K562 (cell line): Measurements from ENCODE around the gene LATS1.

Source experiments
- CEBPB ChIP-seq: fragments of 450-650 bp; IDR thresholded peaks from 2 replicates; pipeline ENCODE4 v1.6.1; 2016; ENCODE audit warnings: missing genetic modification characterization, missing compliant biosample characterization
- EP300 ChIP-seq: IDR thresholded peaks from 2 replicates; pipeline ENCODE4 v1.6.1; 2012; ENCODE audit warnings: low read length, improper control_type of control experiment
- NCOR1 ChIP-seq: fragments of 450-650 bp; IDR thresholded peaks from 2 replicates; pipeline ENCODE4 v1.6.1; 2016; ENCODE audit warnings: mild to moderate bottlenecking, moderate library complexity
- POLR2AphosphoS5 ChIP-seq: IDR thresholded peaks from 2 replicates; pipeline ENCODE4 v1.6.1; 2011; ENCODE audit warnings: mild to moderate bottlenecking, low read depth, low read length, moderate library complexity; ENCODE audit not compliant: control insufficient read depth, insufficient read depth
- RAD51 ChIP-seq: fragments of 450-650 bp; IDR thresholded peaks from 2 replicates; pipeline ENCODE4 v1.7.1; 2016; ENCODE audit warnings: low read depth, mild to moderate bottlenecking, borderline replicate concordance
- U2AF1 ChIP-seq: fragments of 200-400 bp; formaldehyde crosslinking; optimal IDR thresholded peaks from 2 replicates; pipeline ENCODE3; 2017; ENCODE audit warnings: mild to moderate bottlenecking, low read depth, low read length, moderate library complexity
- ZFP1 ChIP-seq: fragments of 450-650 bp; formaldehyde crosslinking; IDR thresholded peaks from 2 replicates; pipeline ENCODE4 v1.4.0; 2020; ENCODE audit warnings: mild to moderate bottlenecking, mixed read lengths
- ZFX ChIP-seq: sonication (generic); formaldehyde crosslinking; IDR thresholded peaks from 2 replicates; pipeline ENCODE4 v1.8.0; 2022; ENCODE audit warnings: mild to moderate bottlenecking, missing genetic modification reagents, moderate library complexity
- ZNF143 ChIP-seq: sonication (generic); formaldehyde crosslinking; IDR thresholded peaks from 2 replicates; pipeline ENCODE4 v1.9.0; 2022; ENCODE audit warnings: mild to moderate bottlenecking, missing genetic modification reagents
- ZNF311 ChIP-seq: fragments of 250-450 bp; sonication (Bioruptor Pico); IDR thresholded peaks from 2 replicates; pipeline ENCODE4 v1.4.0; 2020; ENCODE audit warnings: mild to moderate bottlenecking, moderate library complexity
- TF ChIP-seq, protein P1 (sequence below), 3 experiments: IDR thresholded peaks in 2 of 3; conservative IDR thresholded peaks in 1 of 3; 2 replicates each; pipeline ENCODE4 v1.5.1; 2011 to 2012; ENCODE audit warnings: low read length in 3 of 3, mild to moderate bottlenecking in 3 of 3, control low read depth in 2 of 3, improper control_type of control experiment in 1 of 3, inconsistent platforms in 1 of 3, low read depth in 1 of 3, mixed read lengths in 1 of 3, moderate library complexity in 1 of 3; ENCODE audit not compliant: insufficient read depth in 2 of 3
- TF ChIP-seq, protein P2 (sequence below), 2 experiments: fragments of 450-650 bp; formaldehyde crosslinking in 1 of 2; IDR thresholded peaks; 2 replicates each; pipeline versions ENCODE4 v1.4.0 to v1.6.1; 2014 to 2020; ENCODE audit warnings: mild to moderate bottlenecking in 2 of 2, borderline replicate concordance in 1 of 2, low read depth in 1 of 2
- TF ChIP-seq, protein P3 (sequence below), 2 experiments: fragments of 200-800 bp in 1 of 2; sonication (Bioruptor generic) in 1 of 2; sonication (generic) in 1 of 2; formaldehyde crosslinking in 1 of 2; IDR thresholded peaks in 1 of 2; conservative IDR thresholded peaks in 1 of 2; 2 replicates each; pipeline versions ENCODE4 v1.5.0 to v1.6.1; 2016 to 2020; ENCODE audit warnings: missing compliant biosample characterization in 1 of 2, missing genetic modification characterization in 1 of 2, missing genetic modification reagents in 1 of 2
- TF ChIP-seq, protein P4 (sequence below), 2 experiments: IDR thresholded peaks; 2 replicates each; pipeline ENCODE4 v1.6.1; 2012; ENCODE audit warnings: improper control_type of control experiment in 2 of 2, low read depth in 2 of 2, low read length in 2 of 2, borderline replicate concordance in 1 of 2

DNA sequence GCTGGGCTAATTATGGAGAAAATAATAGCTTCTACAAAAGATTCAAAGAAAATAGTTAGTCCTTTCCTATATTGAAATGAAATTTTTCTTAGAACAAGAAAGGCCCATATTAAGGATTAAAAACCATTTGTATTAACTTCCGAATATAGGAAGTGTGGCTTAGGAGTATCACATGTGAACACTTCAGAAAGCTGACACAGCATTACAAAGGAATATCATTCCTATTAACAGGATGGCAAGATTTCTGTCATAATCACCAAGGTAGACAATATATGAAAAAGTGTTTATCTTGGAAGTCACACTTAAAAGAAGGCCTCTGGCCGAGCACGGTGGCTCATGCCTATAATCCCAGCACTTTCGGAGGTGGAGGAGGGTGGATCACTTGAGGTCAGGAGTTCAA lies 5.4 kb upstream of the LATS1 start:
- TF ChIP-seq ZFX (CRISPR knock-in tag) = no peak
- TF ChIP-seq, protein P1, sequence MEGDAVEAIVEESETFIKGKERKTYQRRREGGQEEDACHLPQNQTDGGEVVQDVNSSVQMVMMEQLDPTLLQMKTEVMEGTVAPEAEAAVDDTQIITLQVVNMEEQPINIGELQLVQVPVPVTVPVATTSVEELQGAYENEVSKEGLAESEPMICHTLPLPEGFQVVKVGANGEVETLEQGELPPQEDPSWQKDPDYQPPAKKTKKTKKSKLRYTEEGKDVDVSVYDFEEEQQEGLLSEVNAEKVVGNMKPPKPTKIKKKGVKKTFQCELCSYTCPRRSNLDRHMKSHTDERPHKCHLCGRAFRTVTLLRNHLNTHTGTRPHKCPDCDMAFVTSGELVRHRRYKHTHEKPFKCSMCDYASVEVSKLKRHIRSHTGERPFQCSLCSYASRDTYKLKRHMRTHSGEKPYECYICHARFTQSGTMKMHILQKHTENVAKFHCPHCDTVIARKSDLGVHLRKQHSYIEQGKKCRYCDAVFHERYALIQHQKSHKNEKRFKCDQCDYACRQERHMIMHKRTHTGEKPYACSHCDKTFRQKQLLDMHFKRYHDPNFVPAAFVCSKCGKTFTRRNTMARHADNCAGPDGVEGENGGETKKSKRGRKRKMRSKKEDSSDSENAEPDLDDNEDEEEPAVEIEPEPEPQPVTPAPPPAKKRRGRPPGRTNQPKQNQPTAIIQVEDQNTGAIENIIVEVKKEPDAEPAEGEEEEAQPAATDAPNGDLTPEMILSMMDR (IDR thresholded peaks at IDR 0.05 in 2 of 3, conservative IDR thresholded peaks at IDR 0.05 in 1 of 3; ENCODE audit: insufficient read depth in 2 of 3, low read depth in 1 of 3, low read length in 3 of 3) = no peak
- no peak for TF ChIP-seq ZFP1 (CRISPR knock-in tag)
- TF ChIP-seq EP300 = no peak
- no peak for TF ChIP-seq ZNF311 (CRISPR knock-in tag)
- no peak for TF ChIP-seq POLR2AphosphoS5
- TF ChIP-seq U2AF1 = no peak
- no peak for TF ChIP-seq ZNF143 (CRISPR knock-in tag)
- no peak for TF ChIP-seq CEBPB (tag)
- TF ChIP-seq, protein P2, sequence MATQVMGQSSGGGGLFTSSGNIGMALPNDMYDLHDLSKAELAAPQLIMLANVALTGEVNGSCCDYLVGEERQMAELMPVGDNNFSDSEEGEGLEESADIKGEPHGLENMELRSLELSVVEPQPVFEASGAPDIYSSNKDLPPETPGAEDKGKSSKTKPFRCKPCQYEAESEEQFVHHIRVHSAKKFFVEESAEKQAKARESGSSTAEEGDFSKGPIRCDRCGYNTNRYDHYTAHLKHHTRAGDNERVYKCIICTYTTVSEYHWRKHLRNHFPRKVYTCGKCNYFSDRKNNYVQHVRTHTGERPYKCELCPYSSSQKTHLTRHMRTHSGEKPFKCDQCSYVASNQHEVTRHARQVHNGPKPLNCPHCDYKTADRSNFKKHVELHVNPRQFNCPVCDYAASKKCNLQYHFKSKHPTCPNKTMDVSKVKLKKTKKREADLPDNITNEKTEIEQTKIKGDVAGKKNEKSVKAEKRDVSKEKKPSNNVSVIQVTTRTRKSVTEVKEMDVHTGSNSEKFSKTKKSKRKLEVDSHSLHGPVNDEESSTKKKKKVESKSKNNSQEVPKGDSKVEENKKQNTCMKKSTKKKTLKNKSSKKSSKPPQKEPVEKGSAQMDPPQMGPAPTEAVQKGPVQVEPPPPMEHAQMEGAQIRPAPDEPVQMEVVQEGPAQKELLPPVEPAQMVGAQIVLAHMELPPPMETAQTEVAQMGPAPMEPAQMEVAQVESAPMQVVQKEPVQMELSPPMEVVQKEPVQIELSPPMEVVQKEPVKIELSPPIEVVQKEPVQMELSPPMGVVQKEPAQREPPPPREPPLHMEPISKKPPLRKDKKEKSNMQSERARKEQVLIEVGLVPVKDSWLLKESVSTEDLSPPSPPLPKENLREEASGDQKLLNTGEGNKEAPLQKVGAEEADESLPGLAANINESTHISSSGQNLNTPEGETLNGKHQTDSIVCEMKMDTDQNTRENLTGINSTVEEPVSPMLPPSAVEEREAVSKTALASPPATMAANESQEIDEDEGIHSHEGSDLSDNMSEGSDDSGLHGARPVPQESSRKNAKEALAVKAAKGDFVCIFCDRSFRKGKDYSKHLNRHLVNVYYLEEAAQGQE (IDR thresholded peaks at IDR 0.05; ENCODE audit: borderline replicate concordance) = no peak
- TF ChIP-seq, protein P2 (CRISPR knock-in tag; IDR thresholded peaks at IDR 0.05; ENCODE audit: low read depth) = no peak
- TF ChIP-seq, protein P3, sequence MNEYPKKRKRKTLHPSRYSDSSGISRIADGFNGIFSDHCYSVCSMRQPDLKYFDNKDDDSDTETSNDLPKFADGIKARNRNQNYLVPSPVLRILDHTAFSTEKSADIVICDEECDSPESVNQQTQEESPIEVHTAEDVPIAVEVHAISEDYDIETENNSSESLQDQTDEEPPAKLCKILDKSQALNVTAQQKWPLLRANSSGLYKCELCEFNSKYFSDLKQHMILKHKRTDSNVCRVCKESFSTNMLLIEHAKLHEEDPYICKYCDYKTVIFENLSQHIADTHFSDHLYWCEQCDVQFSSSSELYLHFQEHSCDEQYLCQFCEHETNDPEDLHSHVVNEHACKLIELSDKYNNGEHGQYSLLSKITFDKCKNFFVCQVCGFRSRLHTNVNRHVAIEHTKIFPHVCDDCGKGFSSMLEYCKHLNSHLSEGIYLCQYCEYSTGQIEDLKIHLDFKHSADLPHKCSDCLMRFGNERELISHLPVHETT (CRISPR knock-in tag; conservative IDR thresholded peaks at IDR 0.05 in 1 of 2, IDR thresholded peaks at IDR 0.05 in 1 of 2) = no peak
- no peak for TF ChIP-seq NCOR1
- TF ChIP-seq RAD51 = no peak
- TF ChIP-seq, protein P4, sequence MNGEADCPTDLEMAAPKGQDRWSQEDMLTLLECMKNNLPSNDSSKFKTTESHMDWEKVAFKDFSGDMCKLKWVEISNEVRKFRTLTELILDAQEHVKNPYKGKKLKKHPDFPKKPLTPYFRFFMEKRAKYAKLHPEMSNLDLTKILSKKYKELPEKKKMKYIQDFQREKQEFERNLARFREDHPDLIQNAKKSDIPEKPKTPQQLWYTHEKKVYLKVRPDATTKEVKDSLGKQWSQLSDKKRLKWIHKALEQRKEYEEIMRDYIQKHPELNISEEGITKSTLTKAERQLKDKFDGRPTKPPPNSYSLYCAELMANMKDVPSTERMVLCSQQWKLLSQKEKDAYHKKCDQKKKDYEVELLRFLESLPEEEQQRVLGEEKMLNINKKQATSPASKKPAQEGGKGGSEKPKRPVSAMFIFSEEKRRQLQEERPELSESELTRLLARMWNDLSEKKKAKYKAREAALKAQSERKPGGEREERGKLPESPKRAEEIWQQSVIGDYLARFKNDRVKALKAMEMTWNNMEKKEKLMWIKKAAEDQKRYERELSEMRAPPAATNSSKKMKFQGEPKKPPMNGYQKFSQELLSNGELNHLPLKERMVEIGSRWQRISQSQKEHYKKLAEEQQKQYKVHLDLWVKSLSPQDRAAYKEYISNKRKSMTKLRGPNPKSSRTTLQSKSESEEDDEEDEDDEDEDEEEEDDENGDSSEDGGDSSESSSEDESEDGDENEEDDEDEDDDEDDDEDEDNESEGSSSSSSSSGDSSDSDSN (IDR thresholded peaks at IDR 0.05; ENCODE audit: borderline replicate concordance in 1 of 2, low read depth in 2 of 2, low read length in 2 of 2) = no peak
